Measurements from ENCODE around the gene RHOJ.

DNA sequence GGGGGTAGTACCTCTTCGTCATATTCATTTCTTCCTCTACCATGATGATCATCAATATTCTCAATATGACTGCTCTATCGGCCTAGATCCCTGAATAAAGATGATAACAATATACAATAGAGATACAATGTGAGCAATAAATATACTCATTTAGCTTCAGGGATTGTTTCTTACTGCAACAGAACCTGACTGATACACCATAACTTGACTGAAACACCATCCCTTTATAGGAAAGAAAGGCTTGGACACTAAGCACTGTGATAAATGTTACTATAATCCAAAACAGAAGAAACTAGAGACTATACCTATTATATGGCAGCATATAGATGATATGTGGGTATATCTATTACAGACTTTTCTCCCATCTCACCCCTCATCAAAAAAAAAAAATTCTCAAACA is 1.2 kb upstream of the RHOJ start:
- TF ChIP-seq, protein P1, sequence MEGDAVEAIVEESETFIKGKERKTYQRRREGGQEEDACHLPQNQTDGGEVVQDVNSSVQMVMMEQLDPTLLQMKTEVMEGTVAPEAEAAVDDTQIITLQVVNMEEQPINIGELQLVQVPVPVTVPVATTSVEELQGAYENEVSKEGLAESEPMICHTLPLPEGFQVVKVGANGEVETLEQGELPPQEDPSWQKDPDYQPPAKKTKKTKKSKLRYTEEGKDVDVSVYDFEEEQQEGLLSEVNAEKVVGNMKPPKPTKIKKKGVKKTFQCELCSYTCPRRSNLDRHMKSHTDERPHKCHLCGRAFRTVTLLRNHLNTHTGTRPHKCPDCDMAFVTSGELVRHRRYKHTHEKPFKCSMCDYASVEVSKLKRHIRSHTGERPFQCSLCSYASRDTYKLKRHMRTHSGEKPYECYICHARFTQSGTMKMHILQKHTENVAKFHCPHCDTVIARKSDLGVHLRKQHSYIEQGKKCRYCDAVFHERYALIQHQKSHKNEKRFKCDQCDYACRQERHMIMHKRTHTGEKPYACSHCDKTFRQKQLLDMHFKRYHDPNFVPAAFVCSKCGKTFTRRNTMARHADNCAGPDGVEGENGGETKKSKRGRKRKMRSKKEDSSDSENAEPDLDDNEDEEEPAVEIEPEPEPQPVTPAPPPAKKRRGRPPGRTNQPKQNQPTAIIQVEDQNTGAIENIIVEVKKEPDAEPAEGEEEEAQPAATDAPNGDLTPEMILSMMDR (IDR thresholded peaks at IDR 0.05): no peak
- TF ChIP-seq POLR2A (IDR thresholded peaks at IDR 0.05): no peak
